D341Med (cell line): ENCODE data around the gene SSH3.
A peak's percentile ranks its signal among the peaks of the same experiment; 100 is the strongest.

Source experiments
- DNase-seq: peaks from one replicate; pipeline ENCODE4 v3.0.0; 2012; ENCODE audit warnings: low spot score

Gene SSH3

DNA sequence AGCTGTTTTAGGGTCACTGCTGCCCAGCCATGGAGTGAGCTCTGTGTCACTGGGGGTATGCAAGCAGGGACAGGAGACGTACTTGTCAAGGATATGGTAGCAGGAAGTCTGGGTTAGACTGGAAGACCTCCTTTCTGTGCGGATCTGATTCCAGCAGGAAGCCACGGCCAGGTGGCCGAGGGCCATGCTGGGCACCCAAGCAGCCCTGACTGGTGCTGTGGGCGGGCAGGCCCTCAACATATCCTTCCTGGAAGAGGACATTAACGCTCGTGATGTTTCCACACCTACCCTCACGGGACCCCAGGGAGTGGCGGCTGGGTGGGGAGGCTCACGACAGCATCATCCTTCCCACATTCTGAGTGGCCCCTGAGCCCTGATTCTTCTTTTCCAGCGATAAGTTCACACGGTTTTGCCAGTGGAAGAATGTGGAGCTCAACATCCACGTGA lies 23.0 kb upstream of the SSH3 start:
- no peak for DNase-seq

DNA sequence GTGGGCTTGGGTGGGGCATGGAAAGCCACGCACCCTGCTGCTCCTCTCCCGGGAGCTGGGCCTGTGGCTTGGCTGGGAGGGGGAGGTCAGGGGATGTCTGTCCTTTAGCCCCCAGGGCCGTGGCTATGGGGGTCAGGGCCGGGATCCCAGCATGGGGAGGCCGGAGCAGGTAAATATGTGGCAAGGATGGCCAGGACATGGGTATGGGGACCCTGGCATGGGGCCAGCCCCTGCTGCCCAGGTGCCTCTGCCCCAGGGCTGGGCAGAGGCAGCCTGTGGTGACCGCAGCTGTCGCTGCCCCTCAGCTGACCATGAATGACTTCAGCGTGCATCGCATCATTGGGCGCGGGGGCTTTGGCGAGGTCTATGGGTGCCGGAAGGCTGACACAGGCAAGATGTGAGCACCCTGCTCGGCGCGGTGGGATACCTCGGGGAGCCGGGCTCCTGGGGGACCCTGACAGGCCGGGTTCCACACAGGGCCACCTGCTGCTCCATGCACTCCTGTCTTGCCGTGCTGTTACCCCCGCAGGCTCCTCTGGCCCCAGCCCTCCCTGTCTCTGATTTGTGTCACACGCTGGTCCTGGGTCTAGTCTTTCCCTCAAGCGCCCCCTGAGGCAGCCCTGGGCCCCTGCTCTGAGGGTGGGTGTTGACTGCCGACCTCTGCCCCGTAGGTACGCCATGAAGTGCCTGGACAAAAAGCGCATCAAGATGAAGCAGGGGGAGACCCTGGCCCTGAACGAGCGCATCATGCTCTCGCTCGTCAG lies 22.4 kb upstream of the SSH3 start:
- no peak for DNase-seq

DNA sequence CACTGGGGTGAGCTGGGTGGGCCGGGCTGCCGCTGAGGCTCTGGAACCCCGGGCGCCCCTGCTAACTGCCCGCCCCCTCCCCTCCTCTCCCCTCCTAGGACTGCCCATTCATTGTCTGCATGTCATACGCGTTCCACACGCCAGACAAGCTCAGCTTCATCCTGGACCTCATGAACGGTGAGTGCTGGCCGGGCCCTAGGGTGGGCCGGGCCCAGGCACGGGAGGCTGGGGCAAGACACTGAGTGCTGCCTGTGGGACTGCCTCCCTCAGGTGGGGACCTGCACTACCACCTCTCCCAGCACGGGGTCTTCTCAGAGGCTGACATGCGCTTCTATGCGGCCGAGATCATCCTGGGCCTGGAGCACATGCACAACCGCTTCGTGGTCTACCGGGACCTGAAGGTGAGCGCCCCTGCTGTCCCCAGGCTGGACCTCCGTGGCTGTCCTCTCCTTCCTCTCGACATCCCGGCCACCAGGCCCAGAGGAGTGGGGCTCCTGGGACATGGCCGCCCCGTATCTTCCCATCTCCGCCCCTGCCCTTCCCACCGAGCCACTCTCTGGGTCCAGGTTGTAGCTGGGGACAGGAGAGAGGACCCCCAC lies 21.7 kb upstream of the SSH3 start:
- no peak for DNase-seq

DNA sequence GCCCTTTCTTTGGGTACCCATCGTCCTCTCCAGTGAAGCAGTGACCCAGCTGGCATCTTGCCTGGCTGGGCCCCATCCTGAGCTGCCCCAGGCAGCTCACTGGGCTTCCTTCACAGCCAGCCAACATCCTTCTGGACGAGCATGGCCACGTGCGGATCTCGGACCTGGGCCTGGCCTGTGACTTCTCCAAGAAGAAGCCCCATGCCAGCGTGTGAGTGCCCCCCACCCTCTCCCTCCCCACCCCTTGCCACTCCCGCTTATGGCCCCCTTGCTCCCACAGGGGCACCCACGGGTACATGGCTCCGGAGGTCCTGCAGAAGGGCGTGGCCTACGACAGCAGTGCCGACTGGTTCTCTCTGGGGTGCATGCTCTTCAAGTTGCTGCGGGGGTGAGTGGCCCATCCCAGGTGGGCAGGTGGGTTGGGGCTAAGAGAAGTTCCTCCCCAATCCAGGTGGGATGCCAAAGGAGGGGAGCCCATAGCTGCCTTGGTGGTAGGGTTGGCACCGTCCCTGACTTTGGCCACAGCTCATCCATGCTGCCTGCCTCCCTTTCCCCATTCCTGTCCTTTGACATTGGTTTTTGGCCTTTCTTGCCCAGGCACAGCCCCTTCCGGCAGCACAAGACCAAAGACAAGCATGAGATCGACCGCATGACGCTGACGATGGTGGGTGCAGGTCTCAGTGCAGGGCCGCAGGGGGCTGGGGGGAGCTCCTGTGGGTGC lies 21.0 kb upstream of the SSH3 start:
- DNase-seq: no peak

DNA sequence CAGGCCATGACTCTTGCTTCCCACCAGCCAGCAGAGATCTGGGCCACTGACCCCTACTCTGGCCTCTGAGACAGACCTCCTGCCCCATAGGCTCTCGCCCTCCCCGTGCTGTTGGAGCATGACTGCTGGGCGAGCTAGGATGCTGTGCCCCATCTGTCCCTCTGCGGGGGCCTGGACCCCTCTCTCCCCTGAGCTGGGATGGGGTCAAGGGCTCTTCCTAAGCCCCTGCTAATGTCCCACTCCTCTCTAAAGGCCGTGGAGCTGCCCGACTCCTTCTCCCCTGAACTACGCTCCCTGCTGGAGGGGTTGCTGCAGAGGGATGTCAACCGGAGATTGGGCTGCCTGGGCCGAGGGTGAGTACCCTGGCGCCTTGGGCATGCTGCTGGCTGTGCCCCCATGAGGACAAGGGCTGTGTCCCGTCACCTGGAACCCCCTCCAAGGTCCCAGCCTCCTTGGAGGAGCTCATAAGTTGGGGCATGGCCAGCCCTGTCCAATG lies 20.4 kb upstream of the SSH3 start:
- DNase-seq: no peak

DNA sequence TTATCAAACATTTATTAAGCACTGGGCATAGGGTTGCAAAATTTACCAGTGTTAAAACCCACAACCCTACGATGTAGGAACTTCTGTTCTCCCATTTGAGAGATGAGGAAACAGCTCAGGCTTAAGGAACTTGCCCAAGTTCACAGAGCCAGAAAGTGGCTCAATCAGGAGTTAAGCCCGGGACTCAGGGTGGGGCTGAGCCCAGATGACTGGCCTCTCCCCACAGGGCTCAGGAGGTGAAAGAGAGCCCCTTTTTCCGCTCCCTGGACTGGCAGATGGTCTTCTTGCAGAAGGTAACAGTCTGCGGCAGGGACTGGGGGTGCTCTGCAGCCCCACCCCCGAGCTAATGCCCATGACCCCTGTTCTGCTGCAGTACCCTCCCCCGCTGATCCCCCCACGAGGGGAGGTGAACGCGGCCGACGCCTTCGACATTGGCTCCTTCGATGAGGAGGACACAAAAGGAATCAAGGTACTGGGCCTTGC lies 19.8 kb upstream of the SSH3 start:
- DNase-seq: no peak

DNA sequence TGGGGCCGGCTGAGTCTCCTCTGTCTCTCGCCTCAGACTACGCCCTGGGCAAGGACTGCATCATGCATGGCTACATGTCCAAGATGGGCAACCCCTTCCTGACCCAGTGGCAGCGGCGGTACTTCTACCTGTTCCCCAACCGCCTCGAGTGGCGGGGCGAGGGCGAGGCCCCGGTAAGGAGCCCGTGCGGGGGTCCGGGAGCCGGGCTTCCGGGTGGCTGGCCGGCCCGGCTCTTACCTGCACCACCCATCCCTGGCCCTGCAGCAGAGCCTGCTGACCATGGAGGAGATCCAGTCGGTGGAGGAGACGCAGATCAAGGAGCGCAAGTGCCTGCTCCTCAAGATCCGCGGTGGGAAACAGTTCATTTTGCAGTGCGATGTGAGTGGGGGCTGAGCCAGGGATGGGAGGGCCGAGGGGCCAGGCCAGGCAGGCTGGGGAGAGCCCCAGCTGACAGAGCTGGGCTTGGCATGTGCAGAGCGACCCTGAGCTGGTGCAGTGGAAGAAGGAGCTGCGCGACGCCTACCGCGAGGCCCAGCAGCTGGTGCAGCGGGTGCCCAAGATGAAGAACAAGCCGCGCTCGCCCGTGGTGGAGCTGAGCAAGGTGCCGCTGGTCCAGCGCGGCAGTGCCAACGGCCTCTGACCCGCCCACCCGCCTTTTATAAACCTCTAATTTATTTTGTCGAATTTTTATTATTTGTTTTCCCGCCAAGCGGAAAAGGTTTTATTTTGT lies 18.4 kb upstream of the SSH3 start:
- no peak for DNase-seq

DNA sequence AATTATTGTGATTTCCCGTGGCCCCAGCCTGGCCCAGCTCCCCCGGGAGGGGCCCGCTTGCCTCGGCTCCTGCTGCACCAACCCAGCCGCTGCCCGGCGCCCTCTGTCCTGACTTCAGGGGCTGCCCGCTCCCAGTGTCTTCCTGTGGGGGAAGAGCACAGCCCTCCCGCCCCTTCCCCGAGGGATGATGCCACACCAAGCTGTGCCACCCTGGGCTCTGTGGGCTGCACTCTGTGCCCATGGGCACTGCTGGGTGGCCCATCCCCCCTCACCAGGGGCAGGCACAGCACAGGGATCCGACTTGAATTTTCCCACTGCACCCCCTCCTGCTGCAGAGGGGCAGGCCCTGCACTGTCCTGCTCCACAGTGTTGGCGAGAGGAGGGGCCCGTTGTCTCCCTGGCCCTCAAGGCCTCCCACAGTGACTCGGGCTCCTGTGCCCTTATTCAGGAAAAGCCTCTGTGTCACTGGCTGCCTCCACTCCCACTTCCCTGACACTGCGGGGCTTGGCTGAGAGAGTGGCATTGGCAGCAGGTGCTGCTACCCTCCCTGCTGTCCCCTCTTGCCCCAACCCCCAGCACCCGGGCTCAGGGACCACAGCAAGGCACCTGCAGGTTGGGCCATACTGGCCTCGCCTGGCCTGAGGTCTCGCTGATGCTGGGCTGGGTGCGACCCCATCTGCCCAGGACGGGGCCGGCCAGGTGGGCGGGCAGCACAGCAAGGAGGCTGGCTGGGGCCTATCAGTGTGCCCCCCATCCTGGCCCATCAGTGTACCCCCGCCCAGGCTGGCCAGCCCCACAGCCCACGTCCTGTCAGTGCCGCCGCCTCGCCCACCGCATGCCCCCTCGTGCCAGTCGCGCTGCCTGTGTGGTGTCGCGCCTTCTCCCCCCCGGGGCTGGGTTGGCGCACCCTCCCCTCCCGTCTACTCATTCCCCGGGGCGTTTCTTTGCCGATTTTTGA lies 17.5 kb upstream of the SSH3 start:
- no peak for DNase-seq

DNA sequence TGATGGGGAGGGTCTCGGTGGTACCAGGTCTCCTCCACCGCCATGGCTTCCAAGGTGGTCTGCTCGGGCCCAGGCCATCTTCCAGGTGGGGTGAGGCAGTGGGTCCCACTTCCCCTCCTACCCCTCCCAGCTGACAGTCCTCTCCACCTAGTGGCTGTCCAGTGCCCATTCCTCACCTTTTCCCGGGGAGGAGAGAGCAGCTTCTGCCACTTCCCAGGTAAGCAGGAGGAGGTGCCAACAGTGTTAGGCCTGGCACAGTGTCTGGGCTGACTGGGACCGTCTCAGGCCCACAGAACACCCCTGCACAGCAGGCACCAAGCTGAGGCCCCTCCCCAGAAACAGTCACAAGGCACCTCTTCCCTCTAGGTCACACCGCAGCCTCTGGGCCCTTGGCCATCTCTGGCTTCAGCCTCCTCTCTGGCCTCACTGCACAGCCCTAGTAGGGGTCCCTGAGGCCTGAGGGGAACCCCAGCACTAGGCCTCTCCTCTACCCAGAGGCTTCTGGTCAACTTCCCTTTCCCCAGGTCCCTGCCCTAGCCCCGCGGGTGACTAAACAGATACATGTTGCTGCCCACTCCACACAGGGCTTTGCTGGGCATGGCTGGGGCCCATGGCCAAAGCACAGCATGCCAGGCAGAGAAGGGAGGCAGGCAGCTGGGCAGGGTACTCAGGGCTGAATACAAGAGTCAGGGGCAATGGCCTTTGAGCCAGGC lies 16.6 kb upstream of the SSH3 start:
- no peak for DNase-seq

DNA sequence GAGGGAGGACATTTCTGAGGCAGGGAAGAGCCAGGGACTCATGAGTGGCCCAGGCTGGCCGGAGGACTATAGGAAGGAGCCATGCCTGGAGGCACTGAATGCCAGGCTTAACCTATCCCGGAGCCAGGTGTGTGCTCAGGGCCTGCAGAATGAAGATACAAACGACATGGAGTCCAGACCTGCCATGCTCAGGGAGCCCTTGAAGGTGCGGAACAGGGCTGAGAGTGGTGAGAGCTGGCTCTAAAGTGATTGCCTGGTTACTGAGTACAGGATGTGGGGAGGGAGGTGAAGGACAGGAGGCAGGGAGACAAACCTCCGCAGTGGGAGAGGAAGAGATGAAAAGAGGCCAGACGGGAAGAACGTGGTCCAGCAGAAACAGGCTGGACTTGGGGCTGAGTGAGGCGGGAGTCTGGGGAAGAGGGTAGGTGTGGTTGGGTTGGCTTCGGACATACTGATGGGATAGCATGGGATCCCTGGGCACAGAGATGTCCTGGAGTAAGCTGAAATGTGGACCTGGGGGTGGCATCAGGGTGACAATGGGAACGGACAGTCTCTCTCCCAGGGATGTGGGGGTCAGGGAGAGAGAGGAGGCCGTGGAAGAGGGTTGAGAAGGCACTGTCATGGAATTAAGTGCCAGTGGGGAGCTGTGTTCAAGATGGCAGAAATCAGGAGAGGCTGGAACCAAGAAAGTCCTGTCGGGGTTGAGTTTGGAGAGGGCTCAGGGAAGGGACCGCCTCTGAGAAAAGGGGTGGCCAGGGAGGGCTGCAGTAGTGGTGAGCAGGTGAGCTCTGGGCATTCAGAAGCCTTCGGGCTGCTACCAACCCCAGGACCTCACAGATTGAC lies 15.8 kb upstream of the SSH3 start:
- DNase-seq: no peak

DNA sequence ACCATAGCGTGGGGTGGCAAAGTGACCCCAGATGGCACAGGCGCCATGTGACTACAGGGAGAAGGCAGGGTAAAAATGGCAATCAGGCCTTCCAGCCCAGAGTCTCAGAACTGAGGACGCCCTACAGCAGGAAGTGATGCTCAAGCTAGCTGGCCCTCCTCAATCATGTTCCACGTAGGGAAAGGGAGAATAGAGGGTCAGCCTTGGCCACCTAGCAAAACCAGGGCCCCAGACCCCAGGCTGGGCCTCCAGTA lies 15.2 kb upstream of the SSH3 start:
- DNase-seq: no peak

DNA sequence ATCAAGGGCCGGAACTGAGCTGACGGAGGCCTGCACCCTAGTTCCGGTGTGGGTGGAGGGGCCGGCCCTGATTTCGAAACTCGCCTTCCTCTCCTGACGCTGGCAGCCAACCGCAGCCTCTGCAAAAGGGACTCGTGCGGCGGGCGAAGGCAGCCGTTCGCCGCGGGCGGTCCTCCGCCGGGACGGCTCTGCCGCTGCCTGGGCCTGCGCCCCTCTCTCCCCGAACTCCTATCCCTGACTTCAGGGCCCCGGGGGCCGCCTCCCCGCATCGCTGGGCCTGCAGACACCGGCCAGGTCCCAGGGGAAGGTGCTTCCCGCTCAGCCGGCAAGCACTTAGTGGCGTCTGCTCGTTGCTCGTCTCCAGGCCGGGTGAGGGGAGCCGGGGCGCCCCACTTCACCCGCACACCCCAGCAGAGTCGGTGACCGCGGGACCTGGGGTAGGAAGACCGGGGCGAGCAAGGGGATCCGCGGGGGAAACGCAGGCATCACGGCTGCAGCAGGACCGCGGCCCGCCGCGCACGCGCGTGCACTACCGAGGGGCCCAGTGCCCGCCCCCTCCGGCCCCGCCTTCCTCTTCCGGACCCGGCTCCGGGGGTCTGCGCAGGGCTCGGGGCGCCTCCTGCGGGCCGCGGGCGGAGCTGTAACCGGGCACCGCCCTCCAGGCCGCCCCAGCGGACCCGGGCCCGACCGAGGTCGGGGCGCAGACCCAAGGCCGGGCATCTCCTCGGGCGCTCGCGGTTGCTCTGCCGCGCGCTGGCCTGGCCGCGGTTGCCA lies 14.7 kb upstream of the SSH3 start:
- peak; percentile 96 for DNase-seq

DNA sequence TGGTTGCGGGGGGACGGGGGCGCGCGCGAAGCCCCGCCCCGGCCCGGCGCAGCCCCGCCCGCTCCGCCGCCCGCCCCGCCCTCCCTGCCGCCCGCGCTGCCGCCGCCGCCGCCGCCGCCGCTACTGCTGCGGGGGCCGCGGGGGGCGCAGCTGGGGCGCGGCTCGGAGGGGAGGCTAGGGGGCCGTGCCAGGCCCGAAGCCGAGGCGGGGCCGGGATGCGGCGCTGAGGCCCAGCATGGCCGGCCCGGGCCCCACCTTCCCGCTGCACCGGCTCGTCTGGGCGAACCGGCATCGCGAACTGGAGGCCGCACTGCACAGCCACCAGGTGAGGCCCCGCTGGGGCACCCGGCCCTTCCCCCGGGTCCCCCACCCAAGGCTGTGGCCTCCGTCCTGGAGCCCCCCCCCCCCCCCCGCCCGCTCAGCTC lies 14.1 kb upstream of the SSH3 start, which contains the start of gene ANKRD13D:
Gene ANKRD13D (plus strand): TSS at position 78 of the 425 bp plus-strand sequence. CDS start 158 bp downstream, at position 236.
- DNase-seq: peak; percentile 95

DNA sequence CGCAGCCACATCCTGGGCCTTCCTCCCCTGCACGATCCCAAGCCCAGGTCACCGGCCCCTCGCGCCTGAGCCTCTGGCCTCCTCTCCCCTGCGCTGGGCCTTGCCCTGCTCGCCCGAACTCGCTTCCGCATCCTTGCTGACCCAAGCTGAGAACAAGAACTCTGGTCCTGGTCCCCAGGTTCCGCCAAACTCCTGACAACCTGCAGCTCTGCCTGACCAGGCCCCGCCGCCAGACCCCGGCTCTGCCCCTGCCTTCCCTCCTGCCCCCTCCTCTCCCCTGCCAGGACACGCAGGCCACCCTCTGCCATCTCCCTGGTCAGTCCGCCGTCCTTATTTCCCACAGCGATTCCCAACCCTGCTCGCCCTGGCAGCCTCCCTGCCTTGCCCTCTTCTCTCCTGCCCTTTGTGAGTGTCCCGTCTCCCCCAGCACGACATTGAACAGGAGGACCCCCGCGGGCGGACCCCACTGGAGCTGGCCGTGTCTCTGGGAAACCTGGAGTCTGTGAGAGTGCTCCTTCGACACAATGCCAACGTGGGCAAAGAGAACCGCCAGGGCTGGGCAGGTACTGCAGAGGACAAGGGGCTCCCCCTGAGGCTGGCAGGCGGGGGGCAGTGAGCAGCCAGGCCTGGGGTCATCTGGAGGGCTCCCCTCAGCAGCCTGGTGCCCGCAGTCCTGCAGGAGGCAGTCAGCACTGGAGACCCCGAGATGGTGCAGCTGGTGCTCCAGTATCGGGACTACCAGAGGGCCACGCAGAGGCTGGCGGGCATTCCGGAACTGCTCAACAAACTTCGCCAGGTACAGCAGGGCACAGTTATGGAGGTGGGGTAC lies 13.5 kb upstream of the SSH3 start:
- no peak for DNase-seq

DNA sequence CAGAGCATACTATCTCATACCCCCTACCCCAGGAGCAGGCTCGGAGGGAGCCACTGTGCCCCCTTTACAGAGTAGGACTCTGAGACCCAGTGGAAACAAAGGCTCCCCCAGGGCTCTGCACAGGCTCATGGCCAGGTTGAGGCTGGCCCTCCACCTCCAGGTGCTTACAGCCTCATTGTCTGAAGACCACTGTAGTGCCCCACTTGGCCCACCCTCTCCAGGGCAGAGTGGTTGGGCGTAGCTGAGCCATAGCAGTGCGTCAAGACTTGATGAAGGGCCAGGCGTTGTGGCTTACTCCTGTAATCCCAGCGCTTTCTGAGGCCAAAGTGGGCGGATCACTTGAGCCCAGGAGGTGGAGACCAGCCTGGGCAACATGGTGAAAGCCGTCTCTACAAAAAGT lies 12.5 kb upstream of the SSH3 start:
- DNase-seq: no peak

DNA sequence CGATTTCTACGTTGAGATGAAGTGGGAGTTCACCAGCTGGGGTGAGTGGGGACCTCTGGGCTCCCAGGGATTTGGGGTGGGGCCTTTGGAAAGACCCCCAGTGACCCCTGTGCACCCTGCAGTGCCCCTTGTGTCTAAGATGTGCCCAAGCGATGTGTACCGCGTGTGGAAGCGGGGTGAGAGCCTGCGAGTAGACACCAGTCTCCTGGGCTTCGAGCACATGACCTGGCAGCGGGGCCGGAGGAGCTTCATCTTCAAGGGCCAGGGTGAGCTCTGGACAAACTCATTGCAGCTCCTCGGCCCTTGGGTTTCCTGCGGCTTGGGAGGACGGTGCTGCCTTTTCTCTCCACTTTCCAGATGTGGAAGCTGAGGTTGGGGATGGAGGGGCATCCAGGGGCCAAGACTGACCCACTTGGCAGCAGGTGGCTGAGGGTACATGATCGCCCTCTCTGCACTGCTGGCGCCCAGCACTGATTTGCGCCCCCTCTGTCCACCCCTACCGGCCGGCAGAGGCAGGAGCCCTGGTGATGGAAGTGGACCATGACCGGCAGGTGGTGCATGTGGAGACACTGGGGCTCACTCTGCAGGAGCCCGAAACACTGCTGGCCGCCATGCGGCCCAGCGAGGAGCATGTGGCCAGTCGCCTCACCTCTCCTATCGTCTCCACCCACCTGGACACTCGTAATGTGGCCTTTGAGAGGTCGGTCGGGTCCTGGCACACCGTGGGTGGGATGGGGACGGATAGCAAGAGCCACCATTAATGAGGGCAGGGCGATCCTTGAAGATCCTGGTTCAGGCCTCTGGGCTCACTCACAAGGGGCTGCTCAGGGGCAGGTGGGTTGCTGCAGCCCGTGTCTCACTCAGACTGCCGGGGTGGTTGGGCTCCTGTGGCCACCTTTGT lies 11.6 kb upstream of the SSH3 start:
- DNase-seq: no peak

DNA sequence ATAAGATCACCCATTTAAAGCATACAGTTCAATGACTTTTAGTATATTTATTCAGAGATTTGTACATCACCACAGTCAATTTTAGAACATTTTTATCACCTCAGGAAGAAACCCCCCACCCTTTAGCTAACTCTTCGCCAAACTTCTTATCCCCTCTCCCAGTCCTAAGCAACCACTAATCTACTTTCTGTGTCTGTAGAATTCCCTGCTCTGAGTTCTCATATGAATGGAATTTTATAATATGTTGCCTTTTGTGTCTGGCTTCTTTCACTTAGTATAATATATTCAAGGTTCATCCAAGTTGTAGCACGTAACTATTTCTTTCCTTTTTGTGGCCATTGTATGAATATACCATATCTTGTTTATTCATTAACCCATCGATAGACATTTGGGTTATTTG lies 10.7 kb upstream of the SSH3 start:
- DNase-seq: no peak
